Stimulated activated CD4-positive, alpha-beta T cell treated with anti-CD3 and anti-CD28 coated beads, Interleukin-12 subunit alpha, Interleukin-12 subunit beta, amount 100 ng/mL, for 24 hours (primary cell): ENCODE data around the gene ACTR5.
A peak's percentile ranks its signal among the peaks of the same experiment; 100 is the strongest.
"Not testable (repeated sequence)": the region's sequence is repeated elsewhere in the genome, so short reads cannot be mapped to it uniquely, and the experiment has no call there.

Experiments
- DNase-seq, 2 experiments: peaks; one replicate each; pipeline ENCODE4 v3.0.0-alpha.2; 2020; ENCODE audit warnings: low read depth in 2 of 2

Gene ACTR5

DNA sequence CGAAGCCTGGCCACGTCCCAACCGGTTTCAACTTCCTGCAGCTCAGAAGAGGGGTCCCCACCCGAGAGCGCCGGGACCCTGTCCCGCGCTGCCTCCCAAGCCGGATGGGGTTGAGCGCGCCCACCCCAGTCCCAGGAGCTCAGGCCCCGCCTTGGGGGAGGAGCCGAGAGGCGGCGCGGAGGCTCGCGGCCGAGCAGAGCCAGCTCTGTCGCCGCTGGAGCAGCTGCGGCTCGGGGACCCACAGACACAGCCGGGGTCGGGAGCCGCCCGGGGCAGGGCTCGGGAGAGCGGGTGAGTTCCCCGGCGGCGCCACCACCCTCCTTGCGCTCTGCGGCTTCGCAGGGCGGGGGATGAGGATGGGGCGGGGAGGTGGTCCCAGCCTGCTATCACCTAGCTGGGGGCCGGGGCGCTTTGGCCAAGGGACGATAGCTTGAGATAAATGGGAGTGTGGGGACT lies 57.3 kb downstream of the ACTR5 start, which contains the start of gene PPP1R16B:
TSS of gene PPP1R16B (plus strand) at position 196 of the 456 bp plus-strand sequence. CDS start 30,229 bp downstream, outside the sequence.
- peak; percentile 55 to 69 for DNase-seq

DNA sequence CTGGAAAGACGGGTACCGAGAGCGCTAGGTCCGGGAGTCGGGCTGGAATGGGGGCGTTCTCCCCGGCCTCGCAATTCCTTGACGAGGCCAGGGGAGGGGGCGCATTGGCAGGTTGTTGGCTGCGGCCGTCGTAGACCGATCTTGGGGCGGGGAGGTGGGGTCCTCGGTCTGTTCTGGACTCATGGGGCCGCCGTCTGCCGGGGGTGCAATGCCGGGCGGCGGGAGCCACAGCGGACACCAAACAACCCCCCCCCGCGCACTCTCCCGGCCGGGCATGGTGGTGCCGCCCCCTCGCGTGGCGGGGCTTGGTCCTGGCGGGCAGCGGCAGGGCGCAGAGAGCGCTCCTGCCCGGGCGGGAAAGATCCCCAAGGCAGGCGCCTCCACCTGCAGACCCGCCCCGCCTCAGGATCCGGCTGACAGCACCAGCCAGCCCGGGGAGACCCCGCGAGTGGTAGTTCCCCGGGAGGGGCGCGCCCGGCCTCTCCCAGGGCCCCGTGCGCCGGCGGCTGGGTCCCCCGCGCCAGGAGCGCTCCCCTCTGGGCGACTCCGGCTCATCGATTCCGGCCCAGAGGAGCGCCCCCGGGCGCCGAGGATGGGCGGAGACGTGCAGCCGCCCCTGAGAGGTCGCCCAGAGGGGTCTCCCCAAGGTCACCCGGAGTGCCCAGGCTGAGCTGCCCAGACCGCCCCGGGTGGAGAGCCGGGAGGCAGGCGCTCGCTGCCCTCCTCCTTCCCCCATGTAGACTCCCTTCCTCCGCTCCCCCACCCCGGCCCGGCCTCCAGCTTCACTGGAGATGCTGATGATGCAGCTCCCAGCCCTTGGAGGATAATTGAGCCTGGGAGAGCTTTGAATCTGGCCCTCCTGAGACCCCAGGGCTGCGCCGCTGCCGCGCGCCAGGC lies 57.9 kb downstream of the ACTR5 start:
- peak in 1 of 2 experiments; percentile 26 for DNase-seq

DNA sequence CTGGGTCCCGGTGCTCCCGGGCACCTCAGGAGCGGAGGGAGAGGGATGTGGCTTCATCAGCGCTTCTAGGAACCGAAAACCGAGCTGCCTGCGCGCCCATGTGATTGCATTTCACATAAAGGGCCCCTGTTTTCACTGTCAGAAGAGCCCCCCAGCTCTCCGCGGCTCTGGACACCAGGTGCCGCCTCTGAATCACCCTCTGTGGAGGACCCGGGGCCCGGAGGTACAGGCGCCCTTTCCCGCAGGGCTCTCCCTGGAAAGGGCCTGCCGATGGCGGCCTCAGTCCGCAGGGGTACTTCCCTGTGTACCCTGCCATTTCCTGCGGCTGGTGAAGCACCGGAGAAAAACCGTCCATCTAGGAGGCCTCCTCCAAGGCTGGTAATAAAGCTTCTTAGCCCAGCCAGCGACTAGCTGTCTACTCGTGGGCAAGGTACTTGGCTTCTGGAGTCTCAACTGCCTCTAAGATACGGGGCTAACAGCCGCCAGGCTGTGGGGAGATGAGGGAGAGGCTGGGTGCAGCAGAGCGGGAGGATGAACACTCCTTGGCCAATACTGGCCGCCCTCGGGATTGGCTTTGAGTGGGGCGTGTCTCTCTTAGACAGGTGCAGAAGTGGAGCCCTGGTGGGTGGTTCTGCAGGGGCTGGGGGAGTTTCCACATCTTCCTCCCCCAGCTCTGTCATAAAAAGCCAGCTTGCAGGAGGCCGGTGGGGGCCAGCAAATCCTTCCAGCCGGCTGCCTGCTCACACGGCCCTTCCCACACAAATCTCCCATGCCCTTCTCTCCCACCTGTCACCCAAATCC lies 58.8 kb downstream of the ACTR5 start:
- DNase-seq: no peak

DNA sequence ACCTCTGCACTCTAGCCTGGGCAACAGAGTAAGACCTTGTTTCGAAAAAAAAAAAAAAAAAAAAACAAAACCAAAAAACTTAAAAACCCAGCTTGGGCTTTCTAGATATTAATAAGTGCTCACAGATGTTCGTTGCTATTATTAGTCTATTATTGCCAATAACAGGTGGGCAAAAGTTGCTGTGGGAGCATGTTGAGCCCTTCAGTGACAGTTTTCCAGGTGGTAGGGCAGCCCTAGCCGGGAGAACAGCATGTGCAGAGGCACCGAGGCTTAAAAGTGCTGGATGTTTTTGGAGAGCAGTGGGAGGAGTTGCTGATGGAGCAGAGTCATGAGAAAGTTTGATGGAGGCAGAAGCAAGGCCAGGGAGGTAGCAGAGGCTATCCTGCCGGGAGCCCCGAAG lies 61.7 kb downstream of the ACTR5 start:
- no peak for DNase-seq

DNA sequence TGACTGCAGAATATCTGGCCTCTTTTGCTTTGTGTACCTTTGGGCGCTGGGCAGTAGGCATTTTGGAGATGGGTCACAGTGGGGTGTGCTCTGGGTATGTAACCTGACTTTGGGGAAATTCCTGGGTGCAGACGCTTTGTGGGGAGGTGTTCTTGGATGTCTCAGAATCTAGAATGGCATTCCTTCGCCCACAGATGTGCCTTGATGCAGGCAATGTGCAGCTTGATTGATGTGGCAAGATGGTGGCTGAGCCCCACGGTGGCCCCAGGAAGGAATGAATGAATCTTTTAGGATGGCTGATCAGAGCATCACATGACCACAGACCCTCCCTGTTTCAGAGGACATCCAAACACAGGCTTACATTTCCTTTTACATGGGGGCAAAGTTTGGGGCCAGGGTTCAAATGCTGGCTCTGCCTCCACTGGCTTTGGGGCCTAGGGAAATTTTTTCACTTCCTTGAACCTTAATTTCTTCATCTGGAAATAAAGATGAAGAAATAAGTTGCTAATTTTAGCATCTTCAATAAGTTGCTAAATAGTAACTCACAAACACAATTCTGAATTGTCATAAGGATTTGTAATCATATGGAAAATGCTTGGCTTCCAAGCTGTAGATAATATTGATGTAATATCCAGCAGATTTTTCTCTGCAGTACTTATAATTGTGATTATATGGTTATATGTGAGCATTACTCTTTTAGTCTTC lies 62.8 kb downstream of the ACTR5 start:
- DNase-seq: no peak

DNA sequence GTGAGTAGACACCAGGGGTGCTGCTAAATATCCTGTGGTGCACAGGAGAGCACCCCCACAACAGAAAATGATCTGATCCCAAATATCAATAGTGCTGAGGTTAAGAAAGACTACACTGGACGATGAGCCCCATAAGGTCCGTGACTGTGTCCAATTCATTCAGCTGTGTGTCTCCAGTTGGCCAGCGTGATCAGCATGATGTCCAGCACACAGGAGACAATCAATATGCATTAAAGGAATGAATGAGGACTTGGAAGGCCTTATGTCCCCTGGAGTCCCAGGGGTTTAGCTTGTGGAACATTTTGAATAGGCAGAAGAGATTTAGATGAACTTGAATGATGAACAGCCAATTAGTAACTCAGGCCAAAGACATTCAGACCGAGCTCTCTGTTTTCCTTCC lies 63.5 kb downstream of the ACTR5 start:
- DNase-seq: no peak

DNA sequence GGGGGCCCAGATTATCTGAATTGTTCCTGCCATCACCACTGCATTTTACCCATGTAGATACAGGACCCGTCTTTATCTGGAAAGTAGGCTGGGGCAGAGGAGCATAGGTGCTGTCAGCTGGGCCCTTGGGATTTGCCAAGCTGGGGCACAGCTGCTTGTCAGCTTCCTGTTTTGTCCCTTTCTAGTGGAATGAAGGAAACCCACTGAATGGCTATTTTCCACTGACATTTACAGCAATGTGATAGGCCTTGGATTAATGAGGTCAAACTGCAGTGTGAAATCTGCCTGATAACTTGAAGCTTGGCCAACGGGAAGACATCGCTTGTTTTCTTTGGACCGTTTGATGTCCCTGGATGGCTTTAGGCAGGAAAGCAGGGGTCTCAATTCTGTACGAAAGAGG lies 63.9 kb downstream of the ACTR5 start:
- DNase-seq: no peak

DNA sequence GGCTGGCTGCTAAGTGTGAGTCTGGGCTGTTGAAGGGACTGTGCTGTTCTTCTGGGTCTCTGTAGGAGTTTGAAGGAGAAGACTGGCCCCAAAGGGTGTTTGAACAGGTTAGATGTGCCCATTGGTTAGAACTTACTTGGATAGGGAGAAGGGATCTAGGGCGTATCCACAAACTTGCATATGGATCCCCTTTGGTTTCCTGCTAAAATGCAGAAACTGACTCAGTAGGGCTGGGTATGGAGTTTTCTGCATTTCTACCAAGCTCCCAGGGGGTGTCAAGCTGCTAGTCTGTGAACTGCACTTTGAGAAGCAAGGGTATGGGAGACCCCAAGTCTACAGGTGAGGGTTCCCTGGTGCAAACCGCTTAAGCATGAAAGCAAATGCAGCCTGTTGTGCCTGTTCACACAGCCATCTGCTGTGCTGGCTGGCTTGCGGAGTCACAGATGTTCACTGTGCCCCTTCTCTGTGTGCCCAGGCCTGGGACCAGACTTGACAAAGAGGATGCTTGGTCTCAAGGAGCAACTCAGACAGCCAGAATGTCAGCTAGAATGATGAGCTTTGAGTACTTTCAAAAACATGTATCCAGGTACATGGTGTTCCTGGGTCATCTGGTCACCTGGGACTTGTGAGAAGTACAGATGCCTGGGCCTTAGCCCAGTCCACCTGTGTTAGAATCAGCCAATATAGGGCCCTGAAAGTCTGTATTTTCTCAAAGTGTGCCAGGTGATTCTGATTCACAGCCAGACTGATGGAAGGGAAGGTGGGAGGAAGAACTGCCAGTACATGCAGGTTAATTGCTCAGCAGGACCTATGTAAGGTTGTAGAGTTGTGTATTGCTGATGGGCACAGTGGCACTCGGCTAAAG lies 64.7 kb downstream of the ACTR5 start:
- no peak for DNase-seq

DNA sequence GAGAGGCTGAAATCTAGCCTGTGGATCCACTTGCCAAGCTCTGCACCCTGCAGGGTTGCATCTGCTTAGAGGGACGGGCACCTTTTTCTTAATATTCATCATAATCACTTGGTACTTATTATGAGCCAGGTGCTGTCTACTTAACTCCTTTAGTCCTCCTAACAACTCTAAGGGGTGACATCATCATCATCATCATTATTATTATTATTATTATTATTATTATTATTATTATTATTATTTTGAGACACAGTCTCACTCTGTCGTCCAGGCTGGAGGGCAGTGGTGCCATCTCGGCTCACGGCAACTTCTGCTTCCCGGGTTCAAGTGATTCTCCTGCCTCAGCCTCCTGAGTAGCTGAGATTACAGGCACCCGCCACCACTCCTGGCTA lies 65.3 kb downstream of the ACTR5 start:
- DNase-seq: not testable (repeated sequence)

DNA sequence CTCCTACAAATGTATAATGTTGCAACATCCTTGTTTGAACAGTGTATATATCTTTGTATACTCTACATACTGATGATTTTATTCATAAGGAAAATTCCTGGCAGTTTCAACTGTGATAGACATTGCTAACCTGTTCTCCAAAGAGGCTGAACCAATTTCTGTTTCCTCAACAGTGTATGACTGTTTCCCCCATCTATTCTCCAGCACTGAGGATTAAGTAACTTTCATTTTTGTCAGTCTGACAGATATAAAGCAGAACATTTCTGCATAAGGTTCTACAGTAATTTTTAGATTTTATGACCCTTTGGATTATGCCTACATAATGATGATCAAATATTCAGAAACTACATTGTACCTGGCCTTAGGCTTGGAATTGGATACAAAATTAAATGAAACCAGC lies 67.2 kb downstream of the ACTR5 start:
- no peak for DNase-seq

DNA sequence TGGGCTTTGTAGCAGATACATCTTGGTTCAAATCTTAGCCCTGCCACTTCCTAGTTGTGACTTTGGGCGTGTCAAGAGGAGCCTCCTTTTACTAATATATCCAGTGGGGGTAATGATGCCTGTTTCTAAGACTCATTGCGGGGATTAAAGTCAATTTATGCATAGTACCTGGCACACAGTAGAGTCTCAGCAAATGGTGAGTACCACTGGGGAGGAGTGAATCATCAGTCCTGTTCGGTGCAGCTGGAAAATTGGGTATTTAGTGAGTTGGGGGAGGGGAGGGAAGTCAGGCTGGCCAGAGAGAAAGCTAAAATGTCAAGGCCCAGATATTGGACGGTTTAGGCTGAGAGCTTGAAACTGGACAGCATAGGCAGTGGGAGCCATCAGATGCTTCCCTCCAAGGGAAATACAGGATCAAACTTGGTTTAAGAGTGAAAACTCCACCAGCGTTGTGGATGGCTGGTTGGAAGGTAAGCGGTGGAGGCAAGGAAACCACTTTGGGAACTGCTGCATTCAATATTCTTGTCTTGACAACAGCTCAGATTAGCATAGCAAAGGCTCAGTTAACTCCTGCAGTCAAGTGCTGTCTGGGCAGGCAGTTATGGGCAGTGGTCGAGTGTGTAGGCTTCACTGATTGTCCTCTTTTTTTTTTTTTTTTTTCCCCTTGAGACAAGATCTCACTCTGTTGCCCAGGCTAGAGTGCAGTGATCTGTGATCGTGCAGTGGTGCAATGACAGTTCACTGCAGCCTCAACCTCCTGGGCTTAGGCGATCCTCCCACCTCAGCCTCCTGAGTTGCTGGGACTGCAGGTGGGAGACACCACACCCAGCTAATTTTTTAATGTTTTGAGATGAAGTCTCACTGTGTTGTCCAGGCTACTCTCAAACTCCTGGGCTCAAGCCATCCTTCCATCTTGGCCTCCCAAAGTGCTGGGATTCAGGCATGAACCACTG lies 70.1 kb downstream of the ACTR5 start:
- no peak for DNase-seq
